EL (cell line): ENCODE results near the gene SH3BP2.

Experiments used
- DNase-seq: peaks from one replicate; pipeline ENCODE4 v3.0.0-alpha.2; 2016

Gene SH3BP2

DNA sequence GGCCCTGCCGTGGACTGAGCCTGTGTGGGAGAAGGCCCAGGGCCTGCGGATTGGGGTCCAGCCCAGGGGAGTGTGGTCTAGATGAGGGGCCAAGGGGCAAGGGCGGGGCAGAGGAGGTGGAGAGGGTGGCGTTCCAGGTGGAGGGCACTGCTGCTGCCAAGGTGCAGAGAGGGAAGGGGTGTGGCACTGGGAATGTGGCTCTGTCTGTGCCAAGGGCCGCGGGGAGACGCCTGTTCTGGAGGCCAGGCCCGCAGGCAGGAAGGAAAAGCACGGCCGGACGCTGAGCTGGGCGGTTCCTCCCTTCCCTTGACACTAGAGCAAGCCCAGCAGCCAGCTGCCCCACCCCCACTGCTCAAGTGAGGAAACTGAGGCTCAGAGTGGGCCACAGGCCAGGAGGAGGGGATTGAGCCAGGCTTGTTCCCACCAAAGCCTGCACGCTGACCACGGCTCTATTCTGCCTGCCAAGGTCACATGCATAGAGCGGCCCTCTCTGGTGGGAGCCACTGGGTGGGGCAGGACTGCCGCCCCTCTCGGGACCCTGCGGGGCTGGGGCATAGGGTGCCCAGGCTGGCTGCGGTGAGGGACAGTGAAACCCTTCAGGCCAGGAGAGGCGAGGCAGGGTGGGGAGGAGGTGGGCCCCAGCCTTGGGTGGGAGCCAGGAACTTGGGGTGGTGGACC, 13.0 kb downstream of the SH3BP2 start:
- DNase-seq = no peak

- DNase-seq = no peak
Measured at GRCh38 chr4:2806390-2807355, 13.8 kb downstream of the SH3BP2 start.

DNA sequence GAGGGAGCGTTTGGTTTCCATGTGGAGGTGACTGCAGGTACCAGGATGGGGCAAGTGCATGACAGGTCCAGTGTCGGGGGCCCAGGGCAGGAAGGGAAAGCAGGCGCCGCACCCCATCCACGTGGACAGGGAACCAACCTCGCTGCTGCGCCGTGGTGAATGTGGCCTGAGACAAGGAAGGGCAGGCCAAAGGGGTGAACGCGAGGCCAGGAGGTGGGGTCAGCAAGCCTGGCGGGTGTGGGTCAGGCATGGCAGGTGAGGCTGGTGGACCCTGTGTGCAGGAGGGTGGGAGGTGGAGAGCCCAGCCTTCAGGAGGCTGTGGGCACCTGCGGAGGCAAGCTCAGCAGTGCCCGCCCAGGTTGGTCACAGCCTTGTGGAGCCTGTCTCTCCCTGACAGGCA, 14.7 kb downstream of the SH3BP2 start:
- no peak for DNase-seq

- no peak for DNase-seq
Measured at GRCh38 chr4:2808001-2808400, 15.1 kb downstream of the SH3BP2 start.

DNA sequence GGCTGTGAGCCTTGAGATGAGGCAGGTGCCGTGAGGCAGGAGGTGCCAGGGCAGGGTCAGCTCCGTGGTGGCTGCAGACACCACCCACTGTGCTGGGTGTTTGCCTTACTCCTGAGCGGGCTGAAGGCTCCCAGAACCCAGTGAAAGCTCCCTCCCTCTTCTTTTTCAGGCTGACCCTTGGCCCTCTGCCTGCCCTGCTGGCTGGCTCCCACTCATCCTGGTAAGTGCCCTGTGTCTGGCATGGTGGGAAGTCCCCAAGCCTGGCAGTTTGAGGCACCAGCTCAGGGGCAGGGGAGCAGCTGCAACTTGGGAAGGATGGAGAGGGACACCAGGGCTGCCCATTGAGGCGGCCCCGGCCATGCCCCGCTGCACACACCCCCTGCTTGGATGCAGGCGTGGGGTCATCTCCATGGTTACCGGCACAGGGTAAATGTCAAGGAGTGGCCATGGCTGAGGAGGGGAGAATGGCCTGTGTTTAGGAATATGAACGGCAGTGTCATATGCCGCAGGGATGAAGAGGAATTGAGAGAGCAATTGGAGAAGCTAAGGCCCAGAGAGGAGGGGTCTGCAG, 16.8 kb downstream of the SH3BP2 start:
- DNase-seq = no peak

GRCh38 chr4:2810388-2810787, 17.5 kb downstream of the SH3BP2 start:
- no peak for DNase-seq

DNA sequence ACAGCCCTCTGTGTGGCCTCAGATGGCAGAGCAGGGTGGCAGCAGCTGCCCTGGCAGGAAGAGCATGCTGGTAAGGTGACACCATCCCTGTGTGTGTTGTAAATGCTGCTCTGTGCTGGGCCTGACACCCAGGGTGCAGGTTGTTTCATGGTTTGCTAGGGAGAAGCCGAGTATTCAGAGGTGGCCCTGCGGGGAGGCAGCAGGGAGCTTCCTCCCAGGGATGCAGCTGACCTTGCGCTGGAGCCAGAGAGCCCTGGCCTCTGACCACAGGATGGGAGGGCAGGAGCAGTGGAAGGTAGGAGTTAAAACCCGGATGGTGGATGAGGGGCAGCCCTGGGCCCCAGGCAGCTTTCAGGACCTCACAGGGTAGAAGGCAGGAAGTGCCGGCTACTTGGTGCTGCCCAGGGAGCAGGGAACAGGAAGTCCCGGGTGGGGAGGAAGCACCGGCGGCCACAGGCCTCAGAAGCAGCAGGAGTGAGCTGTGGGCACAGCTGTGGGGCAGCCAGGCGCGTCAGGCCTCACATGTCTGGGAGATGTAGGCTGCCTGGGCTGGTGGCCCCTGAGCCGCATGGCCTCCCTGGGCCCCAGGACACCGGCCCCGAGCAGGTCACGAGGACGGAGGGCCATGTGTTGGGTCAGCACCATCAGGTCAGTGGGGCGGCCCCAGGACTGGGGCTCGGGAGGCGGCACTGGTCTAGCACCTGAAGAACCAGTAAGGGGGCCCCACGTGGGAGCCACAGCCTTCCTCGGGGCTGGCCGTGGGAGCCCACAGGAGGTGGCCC, 19.1 kb downstream of the SH3BP2 start:
- peak; percentile 87 for DNase-seq

GRCh38 chr4:2812612-2813354, 19.9 kb downstream of the SH3BP2 start:
- no peak for DNase-seq

- no peak for DNase-seq
Measured at GRCh38 chr4:2813446-2814405, 20.8 kb downstream of the SH3BP2 start.

DNA sequence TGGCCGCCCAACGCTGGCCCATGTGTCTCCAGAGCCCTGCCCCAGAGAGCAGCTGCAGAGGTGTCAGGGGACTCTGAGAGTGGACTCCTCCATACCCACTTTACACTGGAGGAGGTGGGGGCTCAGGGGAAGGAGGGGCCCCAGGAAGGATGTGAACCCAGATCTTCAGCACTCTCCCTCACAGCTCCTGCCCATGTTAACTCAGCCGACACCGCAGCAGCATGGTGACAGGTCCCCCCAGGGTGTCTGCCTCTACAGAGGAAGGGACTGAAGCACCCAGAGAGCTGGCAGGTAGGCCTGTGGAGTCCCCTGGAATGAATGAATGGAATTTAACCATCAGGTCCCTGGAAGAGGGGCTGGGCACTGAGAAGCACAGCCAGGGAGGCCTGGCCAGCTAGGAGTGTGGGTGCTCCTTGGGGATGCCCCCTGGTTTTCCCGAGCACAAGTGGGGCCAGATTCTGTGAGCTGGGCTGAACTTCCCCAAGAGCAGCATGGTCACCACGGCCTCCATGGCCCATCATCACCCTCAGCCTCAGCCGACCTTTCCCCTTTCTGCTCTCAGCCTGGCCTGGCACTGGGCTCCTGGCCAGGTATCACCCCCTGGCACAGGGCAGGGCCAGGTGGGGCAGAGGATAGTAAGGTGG, 21.9 kb downstream of the SH3BP2 start:
- no peak for DNase-seq

DNA sequence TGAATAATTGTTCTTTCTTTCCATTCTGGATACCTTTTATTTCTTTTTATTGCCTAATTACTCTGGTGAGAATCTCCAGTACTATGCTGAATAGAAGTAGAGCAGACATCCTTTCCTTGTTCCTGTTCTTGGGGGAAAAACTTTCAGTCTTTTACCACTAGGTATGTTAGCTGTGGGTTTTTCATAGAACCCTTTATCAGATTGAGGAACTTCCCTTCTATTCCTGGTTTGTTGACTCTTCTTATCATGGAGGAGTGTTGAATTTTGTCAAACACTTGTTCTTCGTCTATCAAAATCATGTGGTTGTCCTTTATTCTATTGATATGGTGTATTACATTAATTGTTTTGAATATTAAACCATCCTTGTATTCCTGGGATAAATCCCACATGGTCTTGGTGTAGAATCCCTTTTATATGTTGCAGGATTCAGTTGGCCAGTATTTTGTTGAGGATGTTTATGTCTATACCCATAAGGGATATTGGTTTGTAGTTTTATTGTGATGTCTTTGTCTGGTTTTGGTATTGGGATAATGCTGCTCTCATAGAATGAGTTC, 23.6 kb downstream of the SH3BP2 start:
- DNase-seq = no peak

- DNase-seq = no peak
Measured at GRCh38 chr4:2817137-2817536, 24.3 kb downstream of the SH3BP2 start.

DNA sequence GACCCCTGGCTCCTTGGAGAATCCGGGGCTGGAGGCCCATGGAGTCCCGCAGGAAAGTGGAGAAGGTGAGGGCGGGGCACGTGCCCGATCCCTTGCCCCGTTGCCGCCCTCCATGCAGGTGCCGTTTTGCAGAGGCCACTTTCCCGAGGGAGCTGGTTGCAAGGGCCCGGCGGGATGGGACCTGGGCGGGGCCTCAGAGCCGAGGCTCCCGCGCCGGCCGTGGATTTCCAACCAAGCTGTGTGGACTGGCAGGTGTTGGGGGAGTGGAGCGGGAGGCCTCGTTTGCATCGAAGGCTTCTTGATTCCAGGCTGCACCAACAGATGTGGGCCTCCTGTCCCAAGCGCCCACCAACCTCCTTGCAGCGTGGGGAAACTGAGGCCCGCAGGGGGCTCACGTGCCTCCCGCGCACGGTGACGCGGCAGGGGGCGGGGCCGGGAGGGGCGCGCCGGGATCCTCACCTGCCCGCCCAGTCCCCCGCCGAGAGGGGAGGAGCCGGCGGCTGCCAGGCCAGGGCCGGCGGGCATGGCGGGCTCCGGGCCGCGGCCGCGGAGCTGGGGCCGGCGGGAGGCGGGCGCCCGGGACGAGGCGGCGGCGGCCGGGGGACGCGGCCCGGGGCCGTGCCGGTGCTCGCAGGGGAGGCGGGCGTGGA, 24.9 kb downstream of the SH3BP2 start:
- peak; percentile 35 for DNase-seq

- no peak for DNase-seq
Measured at GRCh38 chr4:2818351-2818939, 25.6 kb downstream of the SH3BP2 start.

GRCh38 chr4:2819244-2820215, 26.6 kb downstream of the SH3BP2 start:
- DNase-seq = no peak

GRCh38 chr4:2820216-2820982, 27.5 kb downstream of the SH3BP2 start:
- no peak for DNase-seq
